T-cell (primary cell): ENCODE measurements around the gene PGAP3. TPM values are rescaled to one million over a fixed set of nuclear protein-coding genes. Genes with fewer than 3 reads are reported as not detected.

Experiments used
- ATAC-seq, 4 experiments: fragments of 200-7000 bp in 3 of 4; fragments of 150-1000 bp in 1 of 4; cut with Tn5 transposase; replicated peaks in 1 of 4; 1 replicate in 3 of 4; 2 replicates in 1 of 4; pipeline ENCODE4 v1.10.0; 2021; ENCODE audit warnings: moderate library complexity in 3 of 4, mild to moderate bottlenecking in 2 of 4, moderate number of reproducible peaks in 1 of 4
- CTCF ChIA-PET, 2 donors: fragments of 300-600 bp; sonication (Branson Sonifier 250); formaldehyde crosslinking; loops; one replicate each; lab custom pipeline; 2022; ENCODE audit warnings: antibody characterized with exemption in 2 of 2; lab: Charles Lee
- POLR2A ChIA-PET, 2 donors: fragments of 300-600 bp; sonication (Branson Sonifier 250); formaldehyde crosslinking; loops; one replicate each; lab custom pipeline; 2022; ENCODE audit warnings: antibody characterized with exemption in 2 of 2; lab: Charles Lee
- DNase-seq, 35 experiments: peaks; one replicate each; pipeline versions ENCODE4 v3.0.0 to v3.0.0-alpha.2; 2013 to 2023
- H3K27ac ChIP-seq: one replicate; pipeline ENCODE4 v1.5.1; 2013; ENCODE audit warnings: low read length
- H3K27me3 ChIP-seq, 2 experiments: replicated peaks in 1 of 2; 1 replicate in 1 of 2; 2 replicates in 1 of 2; pipeline versions ENCODE4 v1.6.1 to v1.7.0; 2013; ENCODE audit warnings: low read length in 1 of 2, mixed read lengths in 1 of 2; ENCODE audit not compliant: control insufficient read depth in 2 of 2, insufficient read depth in 2 of 2; ENCODE audit errors: extremely low read depth in 1 of 2
- H3K36me3 ChIP-seq, 2 donors: 1 replicate in 1 of 2; 2 replicates in 1 of 2; pipeline versions ENCODE4 v1.6.1 to v1.7.0; 2013; ENCODE audit warnings: low read length in 1 of 2; ENCODE audit not compliant: control insufficient read depth in 2 of 2, insufficient read depth in 1 of 2; ENCODE audit errors: extremely low read depth in 1 of 2
- H3K4me1 ChIP-seq, 2 experiments: 1 replicate in 1 of 2; 2 replicates in 1 of 2; pipeline versions ENCODE4 v1.6.1 to v1.7.0; 2013; ENCODE audit warnings: low read length in 2 of 2, mixed read lengths in 1 of 2; ENCODE audit not compliant: insufficient read depth in 2 of 2, control insufficient read depth in 1 of 2; ENCODE audit errors: extremely low read depth in 1 of 2
- H3K4me3 ChIP-seq, 2 donors: 1 replicate in 1 of 2; 2 replicates in 1 of 2; pipeline versions ENCODE4 v1.5.1 to v1.7.0; 2013; ENCODE audit warnings: mild to moderate bottlenecking in 2 of 2, low read length in 1 of 2, moderate library complexity in 1 of 2; ENCODE audit not compliant: control insufficient read depth in 1 of 2; ENCODE audit errors: extremely low read depth in 1 of 2
- H3K9me3 ChIP-seq: 2 replicates; pipeline ENCODE4 v1.7.0; 2013
- H3K27ac Mint-ChIP-seq, 2 donors: one replicate each; pipeline ENCODE4 v1.8.0; 2020 to 2021; ENCODE audit warnings: mild to moderate bottlenecking in 2 of 2, mixed read lengths in 2 of 2
- H3K27me3 Mint-ChIP-seq, 2 donors: one replicate each; pipeline ENCODE4 v1.8.0; 2021 to 2022; ENCODE audit warnings: mixed read lengths in 2 of 2
- H3K36me3 Mint-ChIP-seq: one replicate; pipeline ENCODE4 v1.8.0; 2021; ENCODE audit warnings: mixed read lengths
- H3K4me1 Mint-ChIP-seq, 3 donors: one replicate each; pipeline ENCODE4 v1.8.0; 2020 to 2022; ENCODE audit warnings: mixed read lengths in 3 of 3, mild to moderate bottlenecking in 1 of 3
- H3K4me3 Mint-ChIP-seq, 3 donors: one replicate each; pipeline ENCODE4 v1.8.0; 2020 to 2022; ENCODE audit warnings: mild to moderate bottlenecking in 3 of 3, mixed read lengths in 3 of 3, moderate library complexity in 3 of 3
- H3K9me3 Mint-ChIP-seq, 3 donors: one replicate each; pipeline ENCODE4 v1.8.0; 2020 to 2022; ENCODE audit warnings: mixed read lengths in 3 of 3
- WGBS: methylation state at CpG from one replicate; pipeline ENCODE4 v1.1.5; 2013; ENCODE audit warnings: missing lambda C conversion rate; ENCODE audit not compliant: insufficient coverage; 5-methylcytosine and 5-hydroxymethylcytosine counted together
- total RNA-seq, 35 experiments: library from RNA in 6 of 35; stranded (reverse) in 6 of 35; fragments of 120-200 nt in 1 of 35; gene quantifications; one replicate each; pipeline versions ENCODE4 v1.2.1 to v1.2.4 and lab custom pipeline; 2013 to 2026

PGAP3 gene
- total RNA-seq, 5 donors from 2014 or later (not counting 1 experiment from before 2014, with no cell fraction given) = 27.9 to 34.3 (median 31.7) TPM

GRCh38 chr17:39666231-39666600, 21.6 kb downstream of the PGAP3 start:
- Mint-ChIP-seq H3K27ac (no peak overlapping the region), H3K4me3 (peak overlapping the region in 1 of 3 donors; percentile 59)
- CTCF ChIA-PET = interaction anchor here (1.0 to 1.6 kb wide), 3 partner anchors 13 to 45 kb away, joined by 3 to 4 read pairs (median 3); partner anchors contain the start of gene PGAP3 (in 1 of the 2)

GRCh38 chr17:39665642-39666224, 22.1 kb downstream of the PGAP3 start:
- H3K27me3 ChIP-seq = peaks cover 0 to 49% of the 10 kb centered on the region in 2 experiments
- Mint-ChIP-seq H3K36me3 (peaks cover 9% of the 10 kb centered on the region), H3K27ac (no peak overlapping the region), H3K27me3 (peaks cover 12 to 16% of the 10 kb centered on the region in 2 donors), H3K4me1 (peaks cover 9 to 17% (median 15%) of the 10 kb centered on the region in 3 donors), H3K4me3 (peak overlapping the region in 1 of 3 donors; percentile 59), H3K9me3 (no peaks in the 10 kb centered on the region)
- CTCF ChIA-PET = interaction anchor here (1.0 to 1.6 kb wide), 2 partner anchors 12 to 22 kb away, joined by 3 to 4 read pairs; partner anchors contain the start of gene PGAP3 (in 1 of the 2)
- ATAC-seq = peak in 3 of 4 experiments; percentile 13 to 36 (median 21)
- H3K27ac ChIP-seq = no peak overlapping the region
- POLR2A ChIA-PET = no interaction called here
- peak in 1 of 35 experiments; percentile 36 for DNase-seq
- WGBS = 63% methylated on average over 12 of the region's 17 CpGs
- no peaks in the 10 kb centered on the region for H3K9me3 ChIP-seq
- peaks cover 5 to 22% of the 10 kb centered on the region in 2 donors for H3K36me3 ChIP-seq
- H3K4me1 ChIP-seq = peaks cover 2 to 40% of the 10 kb centered on the region in 2 experiments
- no peak overlapping the region for H3K4me3 ChIP-seq

More at GRCh38 chr17:39666231-39666600, 21.6 kb downstream of the PGAP3 start:
- H3K36me3 Mint-ChIP-seq = peaks cover 5% of the 10 kb centered on the region
- POLR2A ChIA-PET = interaction anchor here in 1 of 2 donors (0.6 kb wide), 1 partner anchor 293 kb away, joined by 5 read pairs; no protein-coding TSS in a partner anchor
- Histone ChIP-seq H3K4me3 (no peak overlapping the region), H3K27ac (no peak overlapping the region), H3K36me3 (peaks cover 5 to 17% of the 10 kb centered on the region in 2 donors), H3K9me3 (no peaks in the 10 kb centered on the region), H3K27me3 (peaks cover 0 to 54% of the 10 kb centered on the region in 2 experiments), H3K4me1 (peaks cover 2 to 35% of the 10 kb centered on the region in 2 experiments)
- ATAC-seq = no peak
- peaks cover 9 to 15% (median 13%) of the 10 kb centered on the region in 3 donors for H3K4me1 Mint-ChIP-seq
- H3K9me3 Mint-ChIP-seq = no peaks in the 10 kb centered on the region
- DNase-seq = no peak
- WGBS = 100% methylated on average over 1 of the region's 2 CpGs
- peaks cover 12 to 16% of the 10 kb centered on the region in 2 donors for H3K27me3 Mint-ChIP-seq

GRCh38 chr17:39664581-39665561, 23.0 kb downstream of the PGAP3 start, which contains the start of gene TCAP:
Gene TCAP, plus strand, starts transcription at chr17:39665349. Its CDS starts 11 bp downstream, at chr17:39665360.
- Mint-ChIP-seq H3K4me1 (peaks cover 10 to 19% (median 16%) of the 10 kb centered on the region in 3 donors), H3K36me3 (peaks cover 15% of the 10 kb centered on the region), H3K9me3 (no peaks in the 10 kb centered on the region), H3K27me3 (peaks cover 12 to 16% of the 10 kb centered on the region in 2 donors), H3K27ac (peak within 1 kb of the TSS in 1 of 2 donors; percentile 19), H3K4me3 (peak within 1 kb of the TSS in 1 of 3 donors; percentile 59)
- 82% methylated on average over 6 of the region's 15 CpGs for WGBS
- Histone ChIP-seq H3K4me1 (peaks cover 6 to 48% of the 10 kb centered on the region in 2 experiments), H3K27ac (no peak within 1 kb of the TSS), H3K9me3 (no peaks in the 10 kb centered on the region), H3K4me3 (no peak within 1 kb of the TSS), H3K27me3 (peaks cover 0 to 41% of the 10 kb centered on the region in 2 experiments), H3K36me3 (peaks cover 9 to 31% of the 10 kb centered on the region in 2 donors)
- CTCF ChIA-PET = interaction anchor here in 1 of 2 donors (1.0 kb wide), 1 partner anchor 23 kb away, joined by 3 read pairs; the partner anchor contains the start of gene PGAP3
- DNase-seq = no peak
- POLR2A ChIA-PET = no interaction called here
- ATAC-seq = no peak

GRCh38 chr17:39663688-39664580, 23.9 kb downstream of the PGAP3 start:
- H3K4me3 Mint-ChIP-seq = no peak overlapping the region
- H3K9me3 ChIP-seq = no peaks in the 10 kb centered on the region
- no peak overlapping the region for H3K27ac ChIP-seq
- peaks cover 0 to 31% of the 10 kb centered on the region in 2 experiments for H3K27me3 ChIP-seq
- H3K4me3 ChIP-seq = no peak overlapping the region
- peak overlapping the region in 1 of 2 donors; percentile 74 for H3K27ac Mint-ChIP-seq
- 83% methylated on average over 13 of the region's 17 CpGs for WGBS
- POLR2A ChIA-PET = interaction anchor here in 1 of 2 donors (0.7 kb wide), 1 partner anchor 42 kb away, joined by 3 read pairs; no protein-coding TSS in a partner anchor
- H3K9me3 Mint-ChIP-seq = no peaks in the 10 kb centered on the region
- H3K27me3 Mint-ChIP-seq = peaks cover 12% of the 10 kb centered on the region in 2 donors
- ATAC-seq (no peak), DNase-seq (no peak)
- CTCF ChIA-PET = no interaction called here
- H3K4me1 Mint-ChIP-seq = peaks cover 16 to 25% (median 24%) of the 10 kb centered on the region in 3 donors
- H3K36me3 Mint-ChIP-seq = peaks cover 19% of the 10 kb centered on the region
- peaks cover 13 to 40% of the 10 kb centered on the region in 2 donors for H3K36me3 ChIP-seq
- peaks cover 10 to 48% of the 10 kb centered on the region in 2 experiments for H3K4me1 ChIP-seq

- Histone ChIP-seq H3K36me3 (peaks cover 13 to 45% of the 10 kb centered on the region in 2 donors), H3K4me3 (no peak overlapping the region), H3K27ac (no peak overlapping the region), H3K27me3 (peaks cover 0 to 26% of the 10 kb centered on the region in 2 experiments), H3K9me3 (no peaks in the 10 kb centered on the region), H3K4me1 (peaks cover 13 to 48% of the 10 kb centered on the region in 2 experiments)
- Mint-ChIP-seq H3K4me1 (peaks cover 15 to 25% (median 22%) of the 10 kb centered on the region in 3 donors), H3K27me3 (peaks cover 7 to 8% of the 10 kb centered on the region in 2 donors), H3K36me3 (peaks cover 19% of the 10 kb centered on the region), H3K9me3 (no peaks in the 10 kb centered on the region), H3K27ac (no peak overlapping the region), H3K4me3 (no peak overlapping the region)
- no peak for DNase-seq
- CTCF ChIA-PET = no interaction called here
- POLR2A ChIA-PET = interaction anchor here in 1 of 2 donors (0.7 kb wide), 1 partner anchor 42 kb away, joined by 3 read pairs; no protein-coding TSS in a partner anchor
- WGBS = no CpG with 5 or more reads among the region's 4 CpGs
- ATAC-seq = no peak
These were observed 24.5 kb downstream of the PGAP3 start for GRCh38 chr17:39663340-39663687.
